WI38 (cell line): Measurements from ENCODE around the gene PPP2R2C.

Experiments
- H3K4me3 ChIP-seq: 2 replicates; pipeline ENCODE4 v1.5.1; 2011; ENCODE audit warnings: low read depth, mild to moderate bottlenecking, control low read depth, low read length
- TF ChIP-seq, protein P1 (sequence below): IDR thresholded peaks from 2 replicates; pipeline ENCODE4 v1.5.1; 2012; ENCODE audit warnings: low read depth, mild to moderate bottlenecking, control low read depth, low read length

The PPP2R2C gene

DNA sequence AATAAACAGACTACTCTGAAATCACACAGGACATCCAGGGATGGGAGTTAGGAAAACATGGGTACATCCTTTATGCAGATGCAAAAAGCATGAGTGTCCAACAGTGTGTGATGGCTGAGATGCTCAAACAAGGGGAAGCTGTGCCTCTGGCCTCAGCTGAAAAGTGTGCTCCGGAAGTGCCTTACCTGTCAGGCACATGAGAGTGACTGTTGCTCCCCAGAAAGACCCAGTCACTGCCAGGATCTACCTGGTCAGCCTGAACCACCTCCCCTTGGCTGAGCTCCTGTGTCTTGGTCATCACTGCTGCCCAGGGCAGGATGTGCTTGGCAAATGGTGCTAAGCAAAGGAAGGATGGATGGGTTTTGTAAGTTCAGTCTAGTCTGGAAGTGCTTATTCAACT lies 4.0 kb downstream of the PPP2R2C start:
- no peak overlapping the region for H3K4me3 ChIP-seq
- TF ChIP-seq, protein P1, sequence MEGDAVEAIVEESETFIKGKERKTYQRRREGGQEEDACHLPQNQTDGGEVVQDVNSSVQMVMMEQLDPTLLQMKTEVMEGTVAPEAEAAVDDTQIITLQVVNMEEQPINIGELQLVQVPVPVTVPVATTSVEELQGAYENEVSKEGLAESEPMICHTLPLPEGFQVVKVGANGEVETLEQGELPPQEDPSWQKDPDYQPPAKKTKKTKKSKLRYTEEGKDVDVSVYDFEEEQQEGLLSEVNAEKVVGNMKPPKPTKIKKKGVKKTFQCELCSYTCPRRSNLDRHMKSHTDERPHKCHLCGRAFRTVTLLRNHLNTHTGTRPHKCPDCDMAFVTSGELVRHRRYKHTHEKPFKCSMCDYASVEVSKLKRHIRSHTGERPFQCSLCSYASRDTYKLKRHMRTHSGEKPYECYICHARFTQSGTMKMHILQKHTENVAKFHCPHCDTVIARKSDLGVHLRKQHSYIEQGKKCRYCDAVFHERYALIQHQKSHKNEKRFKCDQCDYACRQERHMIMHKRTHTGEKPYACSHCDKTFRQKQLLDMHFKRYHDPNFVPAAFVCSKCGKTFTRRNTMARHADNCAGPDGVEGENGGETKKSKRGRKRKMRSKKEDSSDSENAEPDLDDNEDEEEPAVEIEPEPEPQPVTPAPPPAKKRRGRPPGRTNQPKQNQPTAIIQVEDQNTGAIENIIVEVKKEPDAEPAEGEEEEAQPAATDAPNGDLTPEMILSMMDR, result no peak

- H3K4me3 ChIP-seq, result no peak overlapping the region
- TF ChIP-seq, protein P1, result no peak
Observed at GRCh38 chr4:6467600-6467999, 4.8 kb downstream of the PPP2R2C start.

- H3K4me3 ChIP-seq, result no peak overlapping the region
- TF ChIP-seq, protein P1, result no peak
Observed at GRCh38 chr4:6466756-6467381, 5.5 kb downstream of the PPP2R2C start.

GRCh38 chr4:6465955-6466354 lies 6.5 kb downstream of the PPP2R2C start:
- TF ChIP-seq, protein P1, result no peak
- no peak overlapping the region for H3K4me3 ChIP-seq

DNA sequence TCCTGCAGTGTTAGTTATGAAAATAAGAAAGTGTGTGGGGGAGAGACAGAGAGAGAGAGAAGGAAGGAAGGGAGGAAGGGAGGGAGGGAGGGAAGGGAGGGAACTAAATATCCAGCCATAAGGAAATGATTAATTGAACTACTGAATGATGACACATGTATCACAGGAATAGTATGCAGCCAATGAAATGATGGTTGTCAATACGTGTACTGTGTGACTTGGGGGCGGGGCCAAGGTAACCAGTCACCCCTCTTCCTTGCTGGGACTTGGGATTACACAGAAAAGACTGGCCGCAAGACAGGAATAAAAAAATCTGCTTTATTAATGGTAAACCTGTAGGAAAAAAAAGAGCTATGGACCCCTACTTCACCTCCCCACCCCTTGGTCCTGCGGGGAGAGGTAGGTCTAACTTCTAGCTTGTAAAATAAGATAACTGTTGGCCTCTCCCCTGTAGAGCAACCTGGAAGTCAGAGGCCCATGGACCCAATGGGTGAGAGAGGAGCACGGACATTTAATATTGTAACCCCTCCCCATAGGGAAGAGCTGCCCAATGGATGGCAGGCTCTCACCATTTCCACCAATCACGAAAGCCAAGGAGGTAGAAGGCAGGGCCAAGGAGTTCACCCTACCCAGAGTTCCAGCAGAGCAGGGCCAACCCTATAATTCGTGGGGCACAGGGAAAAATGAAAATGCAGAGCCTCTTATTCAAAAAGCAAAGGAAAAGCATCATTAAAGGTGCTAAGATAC lies 7.4 kb downstream of the PPP2R2C start:
- TF ChIP-seq, protein P1, result no peak
- no peak overlapping the region for H3K4me3 ChIP-seq

DNA sequence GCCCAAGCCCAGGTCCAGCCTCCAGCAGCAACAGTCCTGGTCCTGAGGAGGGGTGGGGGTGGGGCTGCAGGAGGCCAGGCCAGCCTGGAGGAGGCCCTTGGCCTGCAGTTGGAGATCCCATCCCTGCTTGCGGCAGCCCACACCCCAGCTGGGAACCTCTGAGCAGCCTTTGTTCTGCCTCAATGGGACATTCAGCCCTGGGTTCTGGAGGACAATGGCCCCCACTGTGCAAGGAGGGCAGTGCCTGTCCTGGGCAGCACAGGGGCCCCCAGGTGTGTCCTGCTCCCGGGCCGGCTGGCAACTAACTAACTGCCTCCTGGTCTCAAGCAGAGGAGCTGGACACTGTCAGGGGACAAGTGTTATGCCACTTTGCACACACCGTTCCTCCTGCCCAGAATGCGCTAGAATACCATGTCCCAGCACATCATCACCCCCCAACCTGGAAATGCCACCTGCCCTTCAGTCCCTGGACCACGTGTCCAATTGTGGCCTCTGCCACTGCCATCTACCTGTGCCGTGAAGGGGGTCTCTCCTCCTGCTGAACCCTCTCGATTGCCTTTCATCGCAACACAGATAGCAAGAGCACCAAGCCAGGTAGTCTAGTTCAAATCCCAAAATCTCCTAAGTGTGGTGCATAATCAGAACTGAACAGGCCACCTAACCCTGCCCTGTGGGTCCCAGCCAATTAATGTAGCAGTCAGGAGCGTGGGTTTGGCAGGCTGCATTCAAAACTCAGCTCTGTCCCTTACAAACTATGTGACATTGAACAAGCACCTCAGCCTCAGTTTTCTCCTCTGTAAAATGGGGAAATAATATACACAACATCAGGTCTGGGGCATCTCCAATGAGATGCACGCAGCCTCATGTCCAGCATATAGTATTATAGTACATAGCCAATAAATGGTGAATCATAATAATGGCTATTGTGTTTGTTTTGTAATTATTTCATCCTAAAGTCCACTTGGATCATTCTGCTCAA lies 8.8 kb downstream of the PPP2R2C start:
- no peak overlapping the region for H3K4me3 ChIP-seq
- TF ChIP-seq, protein P1, result no peak
